GM19238 (cell line): ENCODE measurements around the gene SUSD3.
"Not testable (repeated sequence)": the region's sequence is repeated elsewhere in the genome, so short reads cannot be mapped to it uniquely, and the experiment has no call there.

ENCODE experiments used
- DNase-seq: peaks from one replicate; pipeline ENCODE4 v3.0.0; 2011; ENCODE audit warnings: low spot score; ENCODE audit not compliant: insufficient read length

Gene SUSD3

DNA sequence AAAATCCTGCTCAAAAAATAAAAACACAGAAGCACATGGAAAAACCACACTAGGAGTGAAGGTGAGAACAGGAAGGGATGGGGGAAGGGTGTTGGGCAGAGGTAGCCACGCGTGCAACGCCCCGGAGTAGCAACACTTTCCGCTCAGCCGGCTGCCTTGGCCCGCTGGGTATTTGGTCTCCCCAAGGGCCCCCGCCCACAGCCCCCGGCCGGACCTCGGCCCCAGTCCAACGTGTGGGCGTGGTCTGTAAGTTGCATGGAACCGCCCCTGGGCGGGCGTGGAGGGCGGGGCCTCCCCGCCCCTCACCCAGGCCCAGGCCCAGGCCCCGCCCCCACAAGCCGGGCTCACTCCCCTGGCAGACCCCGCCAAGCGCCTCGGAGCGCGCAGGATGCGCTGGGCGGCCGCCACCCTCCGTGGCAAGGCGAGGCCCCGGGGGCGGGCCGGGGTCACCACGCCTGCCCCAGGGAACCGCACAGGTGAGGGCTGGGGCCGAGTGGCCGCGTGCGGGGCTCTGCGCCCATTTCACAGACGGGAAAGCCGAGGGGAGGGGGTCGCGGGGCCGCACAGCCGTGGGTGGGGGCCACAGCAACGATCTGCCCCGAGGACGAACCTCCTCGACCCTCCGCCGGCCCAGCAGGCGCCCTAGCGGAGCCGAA, at the start of gene SUSD3:
SUSD3 (plus strand) TSS at position 347 of the 656 bp plus-strand sequence; CDS start at position 389, 42 bp downstream.
- peak; percentile 63 for DNase-seq

- DNase-seq, result no peak
Measured at GRCh38 chr9:93009337-93010015, 49.0 kb upstream of the SUSD3 start.

DNA sequence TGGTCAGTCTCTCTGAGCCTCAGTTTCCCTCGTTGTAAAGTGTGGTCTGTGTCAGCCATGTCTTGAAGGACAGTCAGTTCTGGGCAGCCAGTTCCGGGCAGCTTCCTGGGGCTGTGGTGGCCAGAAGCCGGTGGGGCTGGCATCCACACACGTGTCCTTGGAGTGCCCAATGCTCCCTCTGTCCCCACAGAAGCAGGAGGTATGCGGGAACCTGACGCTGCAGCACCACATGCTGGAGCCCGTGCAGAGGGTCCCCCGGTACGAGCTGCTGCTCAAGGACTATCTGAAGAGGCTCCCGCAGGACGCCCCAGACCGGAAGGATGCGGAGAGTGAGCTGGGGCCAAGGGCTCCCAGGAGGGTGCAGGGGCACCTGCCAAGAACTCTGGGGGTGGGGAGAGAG, 48.4 kb upstream of the SUSD3 start:
- DNase-seq, result no peak

DNA sequence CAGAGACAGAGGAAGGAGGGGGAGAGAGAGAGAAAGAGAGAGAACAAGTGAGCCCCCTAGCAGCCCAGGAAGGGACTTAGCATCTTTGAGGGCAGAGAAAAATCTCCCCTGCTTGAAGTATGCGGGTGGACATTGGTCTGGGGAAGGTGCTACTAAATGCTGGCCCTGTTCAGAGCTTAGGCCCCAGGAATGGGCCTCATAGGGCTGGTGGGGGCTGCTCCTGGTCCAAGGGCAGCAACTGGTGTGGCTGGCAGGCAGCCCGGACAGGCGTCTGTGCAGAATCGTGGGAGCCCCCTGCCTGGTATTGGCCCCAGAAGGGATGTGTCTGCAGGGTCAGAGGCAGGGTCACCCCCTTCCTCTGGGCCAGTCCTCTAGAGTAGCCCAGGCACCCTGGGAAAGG, 47.8 kb upstream of the SUSD3 start:
- DNase-seq, result no peak

- DNase-seq, result no peak
Measured at GRCh38 chr9:93011114-93011513, 47.4 kb upstream of the SUSD3 start.

GRCh38 chr9:93012963-93013855, 45.3 kb upstream of the SUSD3 start:
- DNase-seq, result no peak

GRCh38 chr9:93013856-93014582, 44.5 kb upstream of the SUSD3 start:
- no peak for DNase-seq

GRCh38 chr9:93015190-93015589, 43.3 kb upstream of the SUSD3 start:
- DNase-seq, result not testable (repeated sequence)

- no peak for DNase-seq
Measured at GRCh38 chr9:93017621-93018020, 40.9 kb upstream of the SUSD3 start.

DNA sequence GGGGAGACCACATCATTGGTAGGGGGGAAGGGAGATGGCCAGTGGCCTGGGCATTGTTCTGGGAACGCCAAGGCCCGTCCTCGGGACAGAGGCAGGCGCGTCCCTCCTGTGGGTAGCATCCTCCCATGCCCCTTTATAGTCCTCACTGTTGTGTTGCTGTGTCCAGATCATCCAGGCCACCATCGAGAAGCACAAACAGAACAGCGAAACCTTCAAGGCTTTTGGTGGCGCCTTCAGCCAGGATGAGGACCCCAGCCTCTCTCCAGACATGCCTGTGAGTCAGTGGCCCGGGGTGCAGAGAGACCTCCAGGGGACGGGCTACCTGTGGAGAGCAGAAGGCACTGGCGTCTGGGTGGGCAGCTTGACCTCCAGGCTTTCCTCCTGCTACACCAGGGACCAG, 38.4 kb upstream of the SUSD3 start:
- no peak for DNase-seq

DNA sequence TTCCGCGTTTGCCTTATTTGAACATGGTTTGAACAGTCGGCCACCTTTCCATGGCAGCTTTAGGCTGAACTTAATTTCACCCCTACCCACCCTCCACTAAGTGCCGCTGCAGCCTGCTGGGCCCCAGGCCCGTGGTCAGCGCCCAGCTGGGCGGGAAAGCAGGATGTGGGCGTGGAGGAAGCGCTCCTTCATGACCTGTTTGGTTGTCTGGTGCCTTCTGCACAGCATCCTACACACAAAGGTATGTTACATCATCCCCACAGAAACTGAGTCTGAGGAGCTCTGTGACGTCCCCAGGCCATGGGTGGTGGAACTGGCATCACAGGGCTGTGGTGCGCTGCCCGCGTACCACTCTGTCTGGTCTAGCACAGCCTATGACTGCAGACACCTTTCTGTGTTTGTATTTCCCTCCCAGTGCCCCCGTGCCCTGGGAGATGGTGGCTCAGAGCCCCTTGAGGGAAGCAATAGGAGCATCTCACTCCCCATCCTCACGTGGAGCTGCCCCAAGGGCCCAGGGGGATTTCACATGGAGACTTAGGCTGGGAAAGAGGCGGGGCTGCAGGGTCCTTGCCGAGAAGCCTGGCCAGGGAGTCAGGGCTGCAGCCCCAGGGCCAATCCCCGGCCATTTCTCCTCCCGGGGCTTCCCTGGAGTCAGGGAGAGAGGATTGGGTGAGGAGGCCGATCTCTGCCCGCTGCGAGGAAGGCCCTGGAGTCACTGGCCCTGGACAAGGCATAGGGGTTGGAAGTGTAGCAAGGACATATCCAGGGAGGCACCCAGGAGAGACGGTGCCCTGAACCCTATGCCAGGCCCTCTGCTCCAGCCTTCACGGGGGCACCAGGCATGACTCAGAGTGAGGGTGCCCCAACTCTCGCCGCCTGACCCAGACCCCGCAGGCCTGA, 37.5 kb upstream of the SUSD3 start:
- DNase-seq, result no peak

DNA sequence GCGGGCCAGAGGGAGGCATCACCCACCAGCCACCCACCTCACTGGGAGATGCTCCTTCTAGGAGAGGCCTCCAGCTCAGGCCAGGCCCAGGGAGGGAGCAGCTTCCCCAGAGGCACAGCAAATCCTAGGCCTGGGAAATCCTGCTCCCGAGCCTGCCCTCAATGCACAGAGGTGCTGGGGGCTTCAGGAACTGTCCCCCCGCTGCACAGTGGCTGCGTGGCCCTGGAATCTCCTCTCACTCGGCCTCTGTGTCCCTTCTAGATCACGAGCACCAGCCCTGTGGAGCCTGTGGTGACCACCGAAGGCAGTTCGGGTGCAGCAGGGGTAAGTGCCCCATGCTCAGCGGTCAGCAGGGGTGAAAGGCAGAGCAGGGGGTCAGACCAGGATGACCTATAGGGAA, 36.4 kb upstream of the SUSD3 start:
- DNase-seq, result no peak

DNA sequence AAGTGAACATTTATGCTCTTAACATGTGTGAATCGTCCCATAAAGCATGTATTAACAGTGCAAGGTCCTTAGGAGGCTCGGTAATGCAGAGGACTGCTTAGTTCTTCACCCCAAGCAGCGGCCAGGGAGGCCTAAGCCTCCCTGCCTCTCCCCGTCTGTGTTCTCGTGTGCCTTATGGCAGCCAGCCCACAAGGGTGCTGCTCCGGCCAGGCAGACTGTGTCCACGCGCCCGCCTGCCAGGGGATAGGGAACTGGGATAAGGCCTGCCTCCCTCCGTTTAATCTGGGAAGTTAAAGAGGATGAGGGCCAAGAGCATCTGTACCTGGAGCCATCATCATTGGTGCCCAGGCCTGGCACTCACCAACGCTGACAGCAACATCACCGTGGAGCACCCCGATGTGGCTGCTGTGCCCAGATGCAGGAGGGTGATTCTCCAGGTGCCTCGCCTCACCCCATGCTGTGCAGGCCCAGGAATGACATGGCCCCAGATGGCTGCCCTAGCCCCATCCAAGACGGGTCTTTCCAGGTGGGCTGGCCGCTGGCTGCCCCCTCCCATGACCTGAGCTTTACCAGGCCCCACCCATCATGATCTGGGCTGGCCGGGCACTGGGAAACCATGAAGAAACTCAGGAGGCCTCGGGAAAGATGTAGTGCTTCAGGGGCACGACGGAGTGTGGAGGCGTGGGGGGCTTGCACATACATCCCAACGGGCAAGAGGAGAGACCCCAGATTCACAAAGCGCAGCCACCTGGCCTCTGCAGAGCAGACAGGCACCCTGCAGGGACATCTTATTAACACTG, 35.6 kb upstream of the SUSD3 start:
- DNase-seq, result no peak

DNA sequence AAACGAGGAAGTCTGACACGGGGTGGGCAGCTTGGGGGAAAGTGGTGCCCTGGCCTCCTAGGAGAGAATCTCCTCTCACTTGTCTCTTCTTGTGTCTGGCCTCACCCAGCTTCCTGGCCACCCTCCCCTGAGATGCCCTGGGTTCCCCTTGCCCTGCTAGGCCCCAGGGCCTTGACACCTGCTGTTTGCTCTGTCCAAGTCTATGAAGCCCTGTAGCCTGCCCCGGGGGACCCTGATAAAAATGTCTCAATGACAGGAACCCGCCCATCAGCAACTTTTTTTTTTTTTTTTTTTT, 35.0 kb upstream of the SUSD3 start:
- no peak for DNase-seq

DNA sequence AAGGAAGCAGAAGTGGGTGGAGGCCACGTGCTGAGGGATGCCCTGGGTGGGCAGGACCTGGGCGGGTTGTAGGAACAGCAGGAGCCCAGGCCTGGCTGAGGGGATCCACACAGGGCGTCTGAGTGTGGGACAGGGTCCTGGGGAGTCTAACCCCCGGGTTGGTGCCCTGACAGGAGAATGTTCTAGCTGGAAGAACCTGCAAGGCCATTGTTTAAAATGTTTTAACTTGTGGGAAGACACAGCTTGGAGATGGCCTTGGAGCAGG, 33.9 kb upstream of the SUSD3 start:
- DNase-seq, result no peak

- no peak for DNase-seq
Measured at GRCh38 chr9:93024986-93025630, 33.4 kb upstream of the SUSD3 start.

GRCh38 chr9:93025736-93026135, 32.8 kb upstream of the SUSD3 start:
- no peak for DNase-seq

DNA sequence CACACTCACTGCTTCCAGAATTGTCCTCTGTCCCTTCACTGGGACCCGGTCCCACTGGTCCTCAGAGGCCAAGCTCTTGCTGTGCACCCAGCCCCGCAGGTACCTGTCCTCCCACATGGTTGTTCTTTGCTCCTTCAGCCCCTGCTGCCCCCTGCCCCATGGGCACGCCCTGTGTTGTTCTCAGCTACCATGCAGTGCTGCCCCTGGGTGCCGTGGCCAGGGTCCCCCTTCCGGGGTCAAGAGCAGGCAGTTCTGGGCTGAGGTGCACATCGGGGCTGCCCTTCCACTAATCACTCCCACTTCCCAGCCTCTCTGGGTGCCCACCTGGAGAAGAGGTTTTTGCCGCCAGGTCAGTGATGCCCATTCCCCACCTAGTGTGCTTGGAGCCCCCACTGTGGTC, 31.9 kb upstream of the SUSD3 start:
- no peak for DNase-seq

GRCh38 chr9:93027750-93028149, 30.8 kb upstream of the SUSD3 start:
- no peak for DNase-seq
